WTC11 (cell line): ENCODE results near the gene SMARCC2. TPM values are rescaled to one million over a fixed set of nuclear protein-coding genes. Genes with fewer than 3 reads are reported as not detected.
A peak's percentile ranks its signal among the peaks of the same experiment; 100 is the strongest.
"Not testable (repeated sequence)": the region's sequence is repeated elsewhere in the genome, so short reads cannot be mapped to it uniquely, and the experiment has no call there.

Experiments used
- ATAC-seq: fragments of 200-7000 bp; cut with Tn5 transposase; 2 replicates; pipeline ENCODE4 v1.10.0; 2021; ENCODE audit warnings: mild to moderate bottlenecking, moderate library complexity
- CTCF ChIA-PET: fragments of 300-600 bp; sonication (Branson Sonifier 250); formaldehyde crosslinking; loops from one replicate; lab custom pipeline; 2021; ENCODE audit warnings: antibody characterized with exemption; lab: Charles Lee
- POLR2A ChIA-PET: fragments of 350-600 bp; sonication (Branson Sonifier 250); formaldehyde crosslinking; loops from one replicate; lab custom pipeline; 2021; ENCODE audit warnings: antibody characterized with exemption; lab: Charles Lee
- DNase-seq: peaks from one replicate; pipeline ENCODE4 v3.0.0; 2021; ENCODE audit warnings: low spot score
- H3K27ac Mint-ChIP-seq: 2 replicates; pipeline ENCODE4 v1.8.0; 2021; ENCODE audit warnings: mixed read lengths
- H3K27me3 Mint-ChIP-seq: 2 replicates; pipeline ENCODE4 v1.8.0; 2021; ENCODE audit warnings: low read depth, mild to moderate bottlenecking, moderate library complexity, mixed read lengths
- H3K36me3 Mint-ChIP-seq: 2 replicates; pipeline ENCODE4 v1.8.0; 2021; ENCODE audit warnings: mixed read lengths
- H3K4me1 Mint-ChIP-seq: 2 replicates; pipeline ENCODE4 v1.8.0; 2022; ENCODE audit warnings: mixed read lengths
- H3K4me3 Mint-ChIP-seq: 2 replicates; pipeline ENCODE4 v1.8.0; 2021; ENCODE audit warnings: mild to moderate bottlenecking, moderate library complexity, mixed read lengths
- H3K9me3 Mint-ChIP-seq: 2 replicates; pipeline ENCODE4 v1.8.0; 2021; ENCODE audit warnings: mixed read lengths
- ATF1 ChIP-seq: sonication (generic); formaldehyde crosslinking; IDR thresholded peaks from 2 replicates; pipeline ENCODE4 v1.8.1; 2023; ENCODE audit warnings: mild to moderate bottlenecking, moderate library complexity, missing genetic modification reagents
- CREB1 ChIP-seq: sonication (generic); formaldehyde crosslinking; IDR thresholded peaks from 2 replicates; pipeline ENCODE4 v1.8.0; 2023; ENCODE audit warnings: mild to moderate bottlenecking, missing genetic modification reagents
- CTCF ChIP-seq: fragments of 200-600 bp; IDR thresholded peaks from 2 replicates; pipeline ENCODE4 v1.8.0; 2022; ENCODE audit warnings: antibody characterized with exemption
- ESRRA ChIP-seq: sonication (generic); formaldehyde crosslinking; IDR thresholded peaks from 2 replicates; pipeline ENCODE4 v1.8.1; 2022; ENCODE audit warnings: mild to moderate bottlenecking, missing genetic modification reagents, borderline replicate concordance
- ETV6 ChIP-seq: sonication (generic); formaldehyde crosslinking; IDR thresholded peaks from 2 replicates; pipeline ENCODE4 v1.8.1; 2022; ENCODE audit warnings: mild to moderate bottlenecking, missing genetic modification reagents
- FOXK1 ChIP-seq: sonication (generic); formaldehyde crosslinking; IDR thresholded peaks from 2 replicates; pipeline ENCODE4 v1.8.0; 2022; ENCODE audit warnings: mild to moderate bottlenecking, moderate library complexity, missing genetic modification reagents
- IRF1 ChIP-seq: sonication (generic); formaldehyde crosslinking; IDR thresholded peaks from 2 replicates; pipeline ENCODE4 v1.8.0; 2023; ENCODE audit warnings: missing genetic modification reagents
- NFYB ChIP-seq: sonication (generic); formaldehyde crosslinking; conservative IDR thresholded peaks from 2 replicates; pipeline ENCODE4 v1.8.0; 2022; ENCODE audit warnings: low read depth, missing genetic modification reagents
- PREB ChIP-seq: sonication (generic); formaldehyde crosslinking; IDR thresholded peaks from 2 replicates; pipeline ENCODE4 v1.8.1; 2022; ENCODE audit warnings: mild to moderate bottlenecking, missing genetic modification reagents, moderate library complexity, borderline replicate concordance
- ZBTB43 ChIP-seq: sonication (generic); formaldehyde crosslinking; IDR thresholded peaks from 2 replicates; pipeline ENCODE4 v1.8.1; 2023; ENCODE audit warnings: mild to moderate bottlenecking, missing genetic modification reagents
- ZNF281 ChIP-seq: sonication (generic); formaldehyde crosslinking; IDR thresholded peaks from 2 replicates; pipeline ENCODE4 v1.8.0; 2023; ENCODE audit warnings: mild to moderate bottlenecking, missing genetic modification reagents
- ZNF416 ChIP-seq: fragments of 250-450 bp; sonication (Bioruptor Pico); IDR thresholded peaks from 2 replicates; pipeline ENCODE4 v1.9.0; 2021; ENCODE audit warnings: mild to moderate bottlenecking, inconsistent platforms
- ZNF671 ChIP-seq: fragments of 250-450 bp; sonication (Bioruptor Pico); IDR thresholded peaks from 2 replicates; pipeline ENCODE4 v1.8.0; 2021; ENCODE audit warnings: mild to moderate bottlenecking
- ZSCAN18 ChIP-seq: fragments of 250-450 bp; sonication (Bioruptor Pico); IDR thresholded peaks from 2 replicates; pipeline ENCODE4 v2.1.2; 2022; ENCODE audit warnings: mild to moderate bottlenecking, moderate library complexity
- total RNA-seq: library from RNA; stranded (reverse); gene quantifications from 3 replicates; pipeline ENCODE4 v1.2.3, GENCODE V29; 2021

Gene SMARCC2
- total RNA-seq, 1 experiment from 2014 or later, result 76.8 TPM

GRCh38 chr12:56196818-56197550 lies 7.7 kb upstream of the SMARCC2 start:
- Mint-ChIP-seq H3K4me1 (peaks cover 28% of the 10 kb centered on the region), H3K27ac (peak overlapping the region; percentile 28; the same call in 1 of the 2 replicates)
- DNase-seq, POLR2A ChIA-PET, H3K9me3 Mint-ChIP-seq, H3K27me3 Mint-ChIP-seq, H3K36me3 Mint-ChIP-seq, H3K4me3 Mint-ChIP-seq: not testable (repeated sequence)
- CTCF ChIA-PET, result interaction anchor here (0.7 to 5.5 kb wide), 6 partner anchors 10 to 1543 kb away, joined by 3 to 37 read pairs (median 5); partner anchors contain the start of genes ANKRD52, CNPY2, COQ10A and RNF41
- peak; percentile 57 for ATAC-seq

GRCh38 chr12:56193025-56193578 lies 3.8 kb upstream of the SMARCC2 start:
- ChIA-PET POLR2A (no interaction called here), CTCF (interaction anchor here (1.8 kb wide), 1 partner anchor 13 kb away, joined by 7 read pairs; no protein-coding TSS in a partner anchor)
- peaks cover 3% of the 10 kb centered on the region; the same call in 1 of the 2 replicates for H3K27me3 Mint-ChIP-seq
- H3K4me1 Mint-ChIP-seq, result peaks cover 31% of the 10 kb centered on the region
- TF ChIP-seq ZNF281 (CRISPR knock-in tag) (no peak), FOXK1 (CRISPR knock-in tag) (no peak), CTCF (peak; percentile 51), ZNF416 (CRISPR knock-in tag) (no peak), IRF1 (CRISPR knock-in tag) (no peak), ATF1 (no peak), ZSCAN18 (no peak), NFYB (CRISPR knock-in tag) (no peak)
- H3K4me3 Mint-ChIP-seq, result no peak overlapping the region
- ATAC-seq (no peak), DNase-seq (peak; percentile 70)
- H3K27ac Mint-ChIP-seq, result peak overlapping the region; percentile 48
- no peaks in the 10 kb centered on the region for H3K9me3 Mint-ChIP-seq
- H3K36me3 Mint-ChIP-seq, result peaks cover 2% of the 10 kb centered on the region; the same call in 1 of the 2 replicates

- Mint-ChIP-seq H3K27ac (no peak overlapping the region; the same call in 1 of the 2 replicates), H3K4me1 (peaks cover 34% of the 10 kb centered on the region), H3K9me3 (no peaks in the 10 kb centered on the region), H3K4me3 (no peak overlapping the region), H3K27me3 (peaks cover 3% of the 10 kb centered on the region; the same call in 1 of the 2 replicates), H3K36me3 (peaks cover 2% of the 10 kb centered on the region; the same call in 1 of the 2 replicates)
- no peak for ATAC-seq
- DNase-seq, result no peak
- POLR2A ChIA-PET, result no interaction called here
- CTCF ChIA-PET, result interaction anchor here (1.2 to 5.2 kb wide), 4 partner anchors 13 to 74 kb away, joined by 4 to 88 read pairs (median 8); partner anchors contain the start of genes ANKRD52, RNF41 and ZC3H10
- TF ChIP-seq CTCF (no peak), CREB1 (CRISPR knock-in tag) (no peak), ETV6 (CRISPR knock-in tag) (no peak), PREB (no peak), ZNF416 (CRISPR knock-in tag) (no peak), ZBTB43 (CRISPR knock-in tag) (no peak), ZNF281 (CRISPR knock-in tag) (no peak), ZNF671 (CRISPR knock-in tag) (no peak), ESRRA (CRISPR knock-in tag) (no peak)
These were observed 3.3 kb upstream of the SMARCC2 start for GRCh38 chr12:56192582-56192981.
